ENCODE measurements around the gene PRM3. TPM values are rescaled to one million over a fixed set of nuclear protein-coding genes. Genes with fewer than 3 reads are reported as not detected.

Gene PRM3
- total and polyA plus RNA-seq, 3 experiments from 2014 or later: not detected

- H3K27ac ChIP-seq (ENCODE audit: low read depth, low read length): no peak overlapping the region
- peaks cover 27% of the 10 kb centered on the region for H3K4me1 ChIP-seq (ENCODE audit: insufficient read depth, low read length)
- H3K27ac Mint-ChIP-seq: peak overlapping the region in 7 of 8 donors; percentile 2 to 87 (median 81)
- no peaks in the 10 kb centered on the region for H3K27me3 ChIP-seq (ENCODE audit: insufficient read depth, low read length, poor library complexity, severe bottlenecking)
- H3K27me3 Mint-ChIP-seq: peaks cover 0 to 4% of the 10 kb centered on the region in 2 donors
- H3K4me3 ChIP-seq (ENCODE audit: low read length): no peak overlapping the region
- peak overlapping the region in 3 of 7 donors; percentile 33 to 58 (median 42) for H3K4me3 Mint-ChIP-seq
- no peaks in the 10 kb centered on the region for H3K9me3 ChIP-seq (ENCODE audit: low read length)
- DNase-seq: peak in 3 of 5 donors; percentile 54 to 74 (median 55)
- ChIA-PET POLR2A (interaction anchor here (0.6 to 0.9 kb wide), 2 partner anchors 39 to 392 kb away, joined by 4 read pairs; no protein-coding TSS in a partner anchor), CTCF (interaction anchor here (1.1 to 7.1 kb wide), 3 partner anchors 7 to 300 kb away, joined by 4 to 44 read pairs (median 9); partner anchors contain the start of gene SOCS1)
- no peaks in the 10 kb centered on the region for H3K9me3 Mint-ChIP-seq
- peaks cover 19 to 38% (median 29%) of the 10 kb centered on the region in 3 donors for H3K4me1 Mint-ChIP-seq
- no peaks in the 10 kb centered on the region for H3K36me3 ChIP-seq (ENCODE audit: insufficient read depth, low read length)
- H3K36me3 Mint-ChIP-seq: no peaks in the 10 kb centered on the region
These were observed 9.7 kb downstream of the PRM3 start for GRCh38 chr16:11263737-11264136.

- Histone ChIP-seq H3K4me1 (ENCODE audit: insufficient read depth, low read length) (peaks cover 36% of the 10 kb centered on the region), H3K27me3 (ENCODE audit: insufficient read depth, low read length, poor library complexity, severe bottlenecking) (no peaks in the 10 kb centered on the region), H3K4me3 (ENCODE audit: low read length) (no peak overlapping the region), H3K9me3 (ENCODE audit: low read length) (no peaks in the 10 kb centered on the region), H3K27ac (ENCODE audit: low read depth, low read length) (no peak overlapping the region), H3K36me3 (ENCODE audit: insufficient read depth, low read length) (no peaks in the 10 kb centered on the region)
- POLR2A ChIA-PET: interaction anchor here (0.9 kb wide), 1 partner anchor 38 kb away, joined by 4 read pairs; no protein-coding TSS in a partner anchor
- Mint-ChIP-seq H3K36me3 (no peaks in the 10 kb centered on the region), H3K4me3 (no peak overlapping the region), H3K27me3 (peaks cover 0 to 4% of the 10 kb centered on the region in 2 donors), H3K27ac (peak overlapping the region; percentile 17 to 87 (median 34)), H3K9me3 (no peaks in the 10 kb centered on the region), H3K4me1 (peaks cover 26 to 46% (median 37%) of the 10 kb centered on the region in 3 donors)
- DNase-seq: no peak
- CTCF ChIA-PET: interaction anchor here (1.1 to 7.1 kb wide), 5 partner anchors 7 to 299 kb away, joined by 3 to 44 read pairs (median 4); partner anchors contain the start of gene SOCS1
These were observed 10.5 kb downstream of the PRM3 start for GRCh38 chr16:11262915-11263314.

GRCh38 chr16:11260596-11260966, 12.8 kb downstream of the PRM3 start:
- Histone ChIP-seq H3K4me3 (ENCODE audit: low read length) (no peak overlapping the region), H3K4me1 (ENCODE audit: insufficient read depth, low read length) (peaks cover 47% of the 10 kb centered on the region)

GRCh38 chr16:11259655-11260595, 13.5 kb downstream of the PRM3 start:
- Histone ChIP-seq H3K4me3 (ENCODE audit: low read length) (no peak overlapping the region), H3K27ac (ENCODE audit: low read depth, low read length) (no peak overlapping the region), H3K9me3 (ENCODE audit: low read length) (no peaks in the 10 kb centered on the region), H3K27me3 (ENCODE audit: insufficient read depth, low read length, poor library complexity, severe bottlenecking) (no peaks in the 10 kb centered on the region), H3K36me3 (ENCODE audit: insufficient read depth, low read length) (no peaks in the 10 kb centered on the region), H3K4me1 (ENCODE audit: insufficient read depth, low read length) (peaks cover 46% of the 10 kb centered on the region)
- H3K9me3 Mint-ChIP-seq: no peaks in the 10 kb centered on the region
- peaks cover 0 to 9% (median 0%) of the 10 kb centered on the region in 3 donors for H3K36me3 Mint-ChIP-seq
- H3K4me3 Mint-ChIP-seq: peak overlapping the region in 3 of 7 donors; percentile 1 to 100 (median 66)
- H3K27ac Mint-ChIP-seq: peak overlapping the region in 5 of 8 donors; percentile 9 to 81 (median 73)
- ChIA-PET CTCF (interaction anchor here (1.0 to 1.5 kb wide), 3 partner anchors 14 to 295 kb away, joined by 3 to 4 read pairs (median 3); partner anchors contain the start of gene PRM3), POLR2A (no interaction called here)
- peaks cover 40 to 62% (median 48%) of the 10 kb centered on the region in 3 donors for H3K4me1 Mint-ChIP-seq
- H3K27me3 Mint-ChIP-seq: peaks cover 0 to 3% of the 10 kb centered on the region in 2 donors
- DNase-seq: no peak

More at GRCh38 chr16:11260596-11260966, 12.8 kb downstream of the PRM3 start:
- Histone ChIP-seq H3K36me3 (ENCODE audit: insufficient read depth, low read length) (no peaks in the 10 kb centered on the region), H3K27ac (ENCODE audit: low read depth, low read length) (no peak overlapping the region), H3K27me3 (ENCODE audit: insufficient read depth, low read length, poor library complexity, severe bottlenecking) (no peaks in the 10 kb centered on the region), H3K9me3 (ENCODE audit: low read length) (no peaks in the 10 kb centered on the region)
- Mint-ChIP-seq H3K9me3 (no peaks in the 10 kb centered on the region), H3K36me3 (peaks cover 0 to 7% (median 0%) of the 10 kb centered on the region in 3 donors), H3K27ac (peak overlapping the region in 1 of 8 donors; percentile 31), H3K4me3 (no peak overlapping the region), H3K27me3 (peaks cover 0 to 3% of the 10 kb centered on the region in 2 donors), H3K4me1 (peaks cover 40 to 62% (median 48%) of the 10 kb centered on the region in 3 donors)
- ChIA-PET POLR2A (no interaction called here), CTCF (no interaction called here)
- DNase-seq: no peak

- Mint-ChIP-seq H3K4me1 (peaks cover 36 to 57% (median 40%) of the 10 kb centered on the region in 3 donors), H3K9me3 (no peaks in the 10 kb centered on the region)
- no peaks in the 10 kb centered on the region for H3K36me3 ChIP-seq (ENCODE audit: insufficient read depth, low read length)
These were observed 14.6 kb downstream of the PRM3 start for GRCh38 chr16:11258553-11259492.

GRCh38 chr16:11257131-11257938, 16.1 kb downstream of the PRM3 start:
- Mint-ChIP-seq H3K27me3 (peaks cover 0 to 3% of the 10 kb centered on the region in 2 donors), H3K4me3 (peak overlapping the region; percentile 95 to 100 (median 97)), H3K9me3 (no peaks in the 10 kb centered on the region), H3K4me1 (peaks cover 42 to 58% (median 42%) of the 10 kb centered on the region in 3 donors), H3K27ac (peak overlapping the region; percentile 80 to 100 (median 93)), H3K36me3 (peaks cover 0 to 16% (median 2%) of the 10 kb centered on the region in 3 donors)
- Histone ChIP-seq H3K4me1 (ENCODE audit: insufficient read depth, low read length) (peaks cover 47% of the 10 kb centered on the region), H3K9me3 (ENCODE audit: low read length) (no peaks in the 10 kb centered on the region), H3K27ac (ENCODE audit: low read depth, low read length) (peak overlapping the region; percentile 80), H3K27me3 (ENCODE audit: insufficient read depth, low read length, poor library complexity, severe bottlenecking) (no peaks in the 10 kb centered on the region), H3K4me3 (ENCODE audit: low read length) (peak overlapping the region; percentile 81), H3K36me3 (ENCODE audit: insufficient read depth, low read length) (no peaks in the 10 kb centered on the region)
- peak; percentile 40 to 70 (median 44) for DNase-seq
- POLR2A ChIA-PET: interaction anchor here (1.7 to 3.9 kb wide), 2 partner anchors 24 to 102 kb away, joined by 4 to 38 read pairs; no protein-coding TSS in a partner anchor
- CTCF ChIA-PET: interaction anchor here (0.5 to 5.9 kb wide), 22 partner anchors 9 to 330 kb away, joined by 3 to 46 read pairs (median 4); partner anchors contain the start of genes PRM2 and TNP2

More at GRCh38 chr16:11258553-11259492, 14.6 kb downstream of the PRM3 start:
- H3K36me3 Mint-ChIP-seq: peaks cover 0 to 10% (median 0%) of the 10 kb centered on the region in 3 donors
- DNase-seq: peak in 4 of 5 donors; percentile 18 to 62 (median 54)
- H3K4me3 ChIP-seq (ENCODE audit: low read length): peak overlapping the region; percentile 37
- H3K27ac ChIP-seq (ENCODE audit: low read depth, low read length): no peak overlapping the region
- H3K4me1 ChIP-seq (ENCODE audit: insufficient read depth, low read length): peaks cover 44% of the 10 kb centered on the region
- peak overlapping the region; percentile 61 to 81 (median 74) for H3K27ac Mint-ChIP-seq
- no peaks in the 10 kb centered on the region for H3K27me3 ChIP-seq (ENCODE audit: insufficient read depth, low read length, poor library complexity, severe bottlenecking)
- H3K4me3 Mint-ChIP-seq: peak overlapping the region; percentile 54 to 100 (median 70)
- ChIA-PET CTCF (interaction anchor here (0.9 to 5.9 kb wide), 12 partner anchors 8 to 294 kb away, joined by 3 to 44 read pairs (median 3); partner anchors contain the start of genes PRM2, PRM3 and TNP2), POLR2A (interaction anchor here (0.6 to 0.7 kb wide), 2 partner anchors 81 to 331 kb away, joined by 3 to 9 read pairs; no protein-coding TSS in a partner anchor)
- peaks cover 0 to 3% of the 10 kb centered on the region in 2 donors for H3K27me3 Mint-ChIP-seq
- H3K9me3 ChIP-seq (ENCODE audit: low read length): no peaks in the 10 kb centered on the region

Measured in CD8-positive, alpha-beta memory T cell (primary cell).